HepG2 (cell line): Measurements from ENCODE around the gene ZNF853. TPM values are rescaled to one million over a fixed set of nuclear protein-coding genes. Genes with fewer than 3 reads are reported as not detected.

Experiments used
- ATAC-seq: fragments of 200-7000 bp; cut with Tn5 transposase; 3 replicates; pipeline ENCODE4 v1.9.1; 2020; ENCODE audit warnings: mild to moderate bottlenecking, moderate library complexity
- BruUV-seq: library from RNA; stranded (reverse); fragments of 400-500 nt; replicated peaks from 2 replicates; lab custom pipeline; 2021; lab: Mats Ljungman, UMichigan
- CTCF ChIA-PET: fragments of 300-600 bp; formaldehyde crosslinking; extraction: SDS; loops from one replicate; lab custom pipeline; 2021; ENCODE audit warnings: low total read pairs, inconsistent platforms, low intra/inter-chr PET ratio; lab: Yijun Ruan, JAX
- POLR2A ChIA-PET: fragments of 350-600 bp; sonication (Branson Sonifier 250); formaldehyde crosslinking; loops from one replicate; lab custom pipeline; 2020; ENCODE audit warnings: antibody characterized with exemption, inconsistent platforms; lab: Yijun Ruan, JAX
- DNase-seq: peaks from one replicate; pipeline ENCODE4 v3.0.0-alpha.2; 2015; ENCODE audit warnings: low spot score
- FAIRE-seq: peaks from 3 replicates; lab custom pipeline; 2011; peaks lifted over from hg19 to GRCh38; lab: Jason Lieb, UNC
- H2AFZ ChIP-seq: one replicate; pipeline ENCODE4 v1.6.1; 2011; ENCODE audit warnings: low read length, inconsistent platforms
- H3K27ac ChIP-seq: fragments of 300-600 bp; 3 replicates; pipeline ENCODE4 v1.8.0; 2011; ENCODE audit warnings: mixed run types, mild to moderate bottlenecking, mixed read lengths, low read length, inconsistent platforms; ENCODE audit not compliant: insufficient read depth; ENCODE audit errors: extremely low read length
- H3K27me3 ChIP-seq, 2 experiments: fragments of 200-600 bp in 1 of 2; 2 replicates in 1 of 2; 3 replicates in 1 of 2; pipeline versions ENCODE4 v1.6.0 to v1.8.0; 2011; ENCODE audit warnings: low read length in 2 of 2, mild to moderate bottlenecking in 2 of 2, moderate library complexity in 2 of 2, inconsistent platforms in 1 of 2; ENCODE audit not compliant: insufficient read depth in 2 of 2, control insufficient read depth in 1 of 2
- H3K36me3 ChIP-seq, 2 experiments: fragments of 200-600 bp in 1 of 2; replicated peaks in 1 of 2; 2 replicates in 1 of 2; 3 replicates in 1 of 2; pipeline versions ENCODE4 v1.5.1 to v1.8.0; 2011; ENCODE audit warnings: low read length in 2 of 2, inconsistent platforms in 1 of 2; ENCODE audit not compliant: insufficient read depth in 2 of 2, control insufficient read depth in 1 of 2
- H3K4me1 ChIP-seq: 2 replicates; pipeline ENCODE4 v1.5.1; 2012; ENCODE audit warnings: low read length, inconsistent platforms; ENCODE audit not compliant: insufficient read depth
- H3K4me2 ChIP-seq: 2 replicates; pipeline ENCODE4 v1.6.0; 2011; ENCODE audit warnings: low read depth, low read length, inconsistent platforms
- H3K4me3 ChIP-seq, 3 experiments: fragments of 200-600 bp in 1 of 3; sonication (generic), shearing (Covaris generic) in 1 of 3; replicated peaks in 1 of 3; 2 replicates each; pipeline ENCODE4 v1.5.1; 2011 to 2016; ENCODE audit warnings: low read length in 3 of 3, inconsistent platforms in 2 of 3, low read depth in 2 of 3, mild to moderate bottlenecking in 2 of 3, control low read depth in 1 of 3, mixed read lengths in 1 of 3; ENCODE audit not compliant: insufficient read depth in 1 of 3
- H3K79me2 ChIP-seq: one replicate; pipeline ENCODE4 v1.6.1; 2011; ENCODE audit warnings: low read length, inconsistent platforms; ENCODE audit not compliant: insufficient read depth
- H3K9ac ChIP-seq: 2 replicates; pipeline ENCODE4 v1.6.0; 2011; ENCODE audit warnings: mild to moderate bottlenecking, low read depth, low read length, inconsistent platforms; ENCODE audit not compliant: insufficient read depth
- H3K9me3 ChIP-seq: 2 replicates; pipeline ENCODE4 v1.5.1; 2012; ENCODE audit warnings: mild to moderate bottlenecking, low read length
- H4K20me1 ChIP-seq: 2 replicates; pipeline ENCODE4 v1.6.0; 2011; ENCODE audit warnings: inconsistent platforms, mild to moderate bottlenecking, low read length, moderate library complexity; ENCODE audit not compliant: insufficient read depth
- ATM ChIP-seq: fragments of 450-650 bp; IDR thresholded peaks from 2 replicates; pipeline ENCODE4 v1.7.1; 2017; ENCODE audit warnings: mild to moderate bottlenecking, borderline replicate concordance
- CBX5 ChIP-seq: sonication (generic); formaldehyde crosslinking; IDR thresholded peaks from 2 replicates; pipeline ENCODE4 v1.4.0; 2020; ENCODE audit warnings: missing genetic modification reagents, borderline replicate concordance
- HDAC2 ChIP-seq: sonication (generic); formaldehyde crosslinking; IDR thresholded peaks from 2 replicates; pipeline ENCODE4 v1.4.0; 2020; ENCODE audit warnings: missing genetic modification reagents
- HOXD1 ChIP-seq: sonication (generic); formaldehyde crosslinking; IDR thresholded peaks from 2 replicates; pipeline ENCODE4 v1.5.0; 2020; ENCODE audit warnings: missing genetic modification reagents
- MTA3 ChIP-seq: sonication (generic); formaldehyde crosslinking; IDR thresholded peaks from 2 replicates; pipeline ENCODE4 v1.4.0; 2020; ENCODE audit warnings: missing genetic modification reagents
- MYNN ChIP-seq: sonication (generic); formaldehyde crosslinking; IDR thresholded peaks from 2 replicates; pipeline ENCODE4 v1.4.0; 2020; ENCODE audit warnings: mild to moderate bottlenecking, low read depth, missing genetic modification reagents
- NAIF1 ChIP-seq: sonication (generic); formaldehyde crosslinking; IDR thresholded peaks from 2 replicates; pipeline ENCODE4 v1.5.0; 2020; ENCODE audit warnings: mild to moderate bottlenecking, missing genetic modification reagents, borderline replicate concordance
- ZNF792 ChIP-seq: IDR thresholded peaks from 2 replicates; pipeline ENCODE4 v1.6.1; 2016
- WGBS: methylation state at CpG from one replicate; pipeline ENCODE4 v1.1.6; 2017; ENCODE audit warnings: low lambda C conversion rate; 5-methylcytosine and 5-hydroxymethylcytosine counted together
- in situ Hi-C: cut with HindIII; loops from 2 replicates; pipeline ENCODE4 v1.10.0; 2017; ENCODE audit warnings: low pct_unique_long_range_greater_than_20kb; ENCODE audit not compliant: extremely low pct_ligation_motif_present
- intact Hi-C: fragments of 100-400 bp; cut with micrococcal nuclease; formaldehyde crosslinking; loops from one replicate; pipeline ENCODE4 v1.10.0; 2022; ENCODE audit not compliant: unreplicated experiment
- polyA plus RNA-seq, 8 experiments: library from polyadenylated mRNA; depleted of rRNA in 3 of 8; stranded (reverse) in 7 of 8; unstranded in 1 of 8; fragments of >200 nt; fragmentation: Illumina TruSeq in 4 of 8; extraction: Trizol in 4 of 8; gene quantifications; 2 replicates each; pipeline versions ENCODE4 v1.2.1 to v1.2.3, GENCODE V29; 2011 to 2016; ENCODE audit warnings: low read depth in 4 of 8, missing spikeins in 1 of 8, mixed read lengths in 1 of 8; ENCODE audit not compliant: insufficient read depth in 1 of 8
- total RNA-seq, 5 experiments: library from RNA; depleted of rRNA; stranded (reverse); fragments of >200 nt; fragmentation: Illumina TruSeq; extraction: Trizol; gene quantifications; 2 replicates each; pipeline ENCODE4 v1.2.3, GENCODE V29; 2016; ENCODE audit warnings: low read depth in 1 of 5
- TF ChIP-seq, protein P1 (sequence below): sonication (generic); formaldehyde crosslinking; IDR thresholded peaks from 2 replicates; pipeline ENCODE4 v1.9.0; 2021; ENCODE audit warnings: missing genetic modification reagents, borderline replicate concordance
- TF ChIP-seq, protein P2 (sequence below): IDR thresholded peaks from 2 replicates; pipeline ENCODE4 v1.6.1; 2012; ENCODE audit warnings: inconsistent platforms
- TF ChIP-seq, protein P3 (sequence below): IDR thresholded peaks from 2 replicates; pipeline ENCODE4 v1.6.1; 2012; ENCODE audit warnings: low read depth, low read length, improper control_type of control experiment
- TF ChIP-seq, protein P4 (sequence below): sonication (generic); formaldehyde crosslinking; IDR thresholded peaks from 2 replicates; pipeline ENCODE4 v1.4.0; 2020; ENCODE audit warnings: missing genetic modification reagents, mild to moderate bottlenecking, borderline replicate concordance

ZNF853 gene
- total and polyA plus RNA-seq, 2 of the 13 experiments (the other 11 are each of a cell fraction or from before 2014, with no cell fraction given): 2.1 to 6.2 TPM

DNA sequence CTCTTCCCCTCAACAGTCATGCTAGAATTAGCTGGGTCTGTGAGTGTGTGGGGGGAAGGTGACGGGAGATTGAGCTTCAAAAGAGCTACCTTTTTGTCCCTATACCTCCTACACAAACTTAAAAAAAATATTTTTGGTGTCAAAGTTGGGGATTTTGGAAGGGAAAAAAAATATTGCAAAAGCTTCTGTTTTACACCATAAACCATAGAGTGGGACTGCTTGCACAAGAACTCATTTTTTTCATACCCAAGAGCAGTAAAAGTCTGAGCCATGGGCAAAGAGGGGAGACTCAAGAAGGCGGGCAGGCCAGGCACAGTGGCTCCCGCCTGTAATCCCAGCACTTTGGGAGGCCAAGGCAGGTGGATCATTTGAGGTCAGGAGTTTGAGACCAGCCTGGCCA is 47.5 kb upstream of the ZNF853 start (continued):
- TF ChIP-seq MYNN (CRISPR knock-in tag): no peak
- TF ChIP-seq, protein P1, sequence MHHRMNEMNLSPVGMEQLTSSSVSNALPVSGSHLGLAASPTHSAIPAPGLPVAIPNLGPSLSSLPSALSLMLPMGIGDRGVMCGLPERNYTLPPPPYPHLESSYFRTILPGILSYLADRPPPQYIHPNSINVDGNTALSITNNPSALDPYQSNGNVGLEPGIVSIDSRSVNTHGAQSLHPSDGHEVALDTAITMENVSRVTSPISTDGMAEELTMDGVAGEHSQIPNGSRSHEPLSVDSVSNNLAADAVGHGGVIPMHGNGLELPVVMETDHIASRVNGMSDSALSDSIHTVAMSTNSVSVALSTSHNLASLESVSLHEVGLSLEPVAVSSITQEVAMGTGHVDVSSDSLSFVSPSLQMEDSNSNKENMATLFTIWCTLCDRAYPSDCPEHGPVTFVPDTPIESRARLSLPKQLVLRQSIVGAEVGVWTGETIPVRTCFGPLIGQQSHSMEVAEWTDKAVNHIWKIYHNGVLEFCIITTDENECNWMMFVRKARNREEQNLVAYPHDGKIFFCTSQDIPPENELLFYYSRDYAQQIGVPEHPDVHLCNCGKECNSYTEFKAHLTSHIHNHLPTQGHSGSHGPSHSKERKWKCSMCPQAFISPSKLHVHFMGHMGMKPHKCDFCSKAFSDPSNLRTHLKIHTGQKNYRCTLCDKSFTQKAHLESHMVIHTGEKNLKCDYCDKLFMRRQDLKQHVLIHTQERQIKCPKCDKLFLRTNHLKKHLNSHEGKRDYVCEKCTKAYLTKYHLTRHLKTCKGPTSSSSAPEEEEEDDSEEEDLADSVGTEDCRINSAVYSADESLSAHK: no peak
- no peak for TF ChIP-seq NAIF1 (CRISPR knock-in tag)

DNA sequence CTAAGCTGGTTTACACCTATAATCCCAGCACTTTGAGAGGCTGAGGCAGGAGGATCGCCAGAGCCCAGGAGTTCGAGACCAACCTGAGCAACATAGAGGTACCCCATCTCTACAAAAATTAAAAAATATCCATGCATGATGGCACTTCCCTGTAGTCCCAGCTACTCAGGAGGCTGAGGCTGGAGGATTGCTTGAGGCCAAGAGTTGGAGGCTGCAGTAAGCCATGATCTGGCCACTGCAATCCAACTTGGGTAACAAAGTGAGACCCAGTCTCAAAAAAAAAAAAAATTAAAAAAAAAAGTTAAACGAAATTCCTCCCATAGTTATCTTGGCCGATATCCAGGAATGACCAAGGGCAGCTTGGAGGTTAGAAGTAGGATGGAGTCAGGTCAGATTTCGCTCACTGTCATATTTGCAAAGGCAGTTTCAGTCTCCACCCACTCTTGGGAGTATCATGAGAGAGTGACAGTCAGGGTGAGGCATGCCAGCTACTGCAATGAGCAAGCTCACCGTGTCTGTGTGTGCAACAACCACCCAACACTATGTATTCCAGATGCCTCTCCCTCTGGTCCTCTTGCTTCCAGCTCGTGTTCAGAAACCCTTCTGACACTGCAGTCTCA is 44.1 kb upstream of the ZNF853 start:
- intact Hi-C loops (no loop called here), in situ Hi-C loops (no loop called here)
- H3K36me3 ChIP-seq: peaks cover 3 to 5% of the 10 kb centered on the region in 2 experiments; a peak in 4 of 5 replicates
- H3K4me1 ChIP-seq: peaks cover 77% of the 10 kb centered on the region
- ChIA-PET POLR2A (interaction anchor here (0.5 to 1.3 kb wide), 7 partner anchors 9 to 563 kb away, joined by 3 to 6 read pairs (median 3); partner anchors contain the start of gene PMS2), CTCF (no interaction called here)
- ATAC-seq (peak; percentile 82), DNase-seq (peak; percentile 89), FAIRE-seq (peak; percentile 96)
- no peaks in the 10 kb centered on the region for H3K9me3 ChIP-seq
- H3K27ac ChIP-seq: no peak overlapping the region
- no peak overlapping the region for H2AFZ ChIP-seq
- H4K20me1 ChIP-seq: no peaks in the 10 kb centered on the region
- no peaks in the 10 kb centered on the region for H3K27me3 ChIP-seq
- peak overlapping the region; percentile 28; the same call in 1 of the 2 replicates for H3K4me2 ChIP-seq
- 0 out of 2 replicates have a peak overlapping the region, but pooled peaks have one; percentile 30 for H3K9ac ChIP-seq
- peaks cover 3% of the 10 kb centered on the region for H3K79me2 ChIP-seq
- no peak overlapping the region for H3K4me3 ChIP-seq
- WGBS: 32% methylated on average over 7 of the region's 7 CpGs
- no TSS peak for BruUV-seq
- TF ChIP-seq, protein P2, sequence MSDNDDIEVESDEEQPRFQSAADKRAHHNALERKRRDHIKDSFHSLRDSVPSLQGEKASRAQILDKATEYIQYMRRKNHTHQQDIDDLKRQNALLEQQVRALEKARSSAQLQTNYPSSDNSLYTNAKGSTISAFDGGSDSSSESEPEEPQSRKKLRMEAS: no peak
- no peak for TF ChIP-seq ZNF792 (CRISPR knock-in tag)
- 0 out of 2 replicates have a peak, but pooled peaks have one; percentile 15 for TF ChIP-seq HDAC2 (CRISPR knock-in tag)
- TF ChIP-seq MTA3 (CRISPR knock-in tag): no peak
- no peak for TF ChIP-seq CBX5 (CRISPR knock-in tag)
- TF ChIP-seq ATM: no peak
- TF ChIP-seq, protein P3, sequence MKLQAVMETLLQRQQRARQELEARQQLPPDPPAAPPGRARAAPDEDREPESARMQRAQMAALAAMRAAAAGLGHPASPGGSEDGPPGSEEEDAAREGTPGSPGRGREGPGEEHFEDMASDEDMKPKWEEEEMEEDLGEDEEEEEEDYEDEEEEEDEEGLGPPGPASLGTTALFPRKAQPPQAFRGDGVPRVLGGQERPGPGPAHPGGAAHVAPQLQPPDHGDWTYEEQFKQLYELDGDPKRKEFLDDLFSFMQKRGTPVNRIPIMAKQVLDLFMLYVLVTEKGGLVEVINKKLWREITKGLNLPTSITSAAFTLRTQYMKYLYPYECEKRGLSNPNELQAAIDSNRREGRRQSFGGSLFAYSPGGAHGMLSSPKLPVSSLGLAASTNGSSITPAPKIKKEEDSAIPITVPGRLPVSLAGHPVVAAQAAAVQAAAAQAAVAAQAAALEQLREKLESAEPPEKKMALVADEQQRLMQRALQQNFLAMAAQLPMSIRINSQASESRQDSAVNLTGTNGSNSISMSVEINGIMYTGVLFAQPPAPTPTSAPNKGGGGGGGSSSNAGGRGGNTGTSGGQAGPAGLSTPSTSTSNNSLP: no peak
- TF ChIP-seq, protein P4, sequence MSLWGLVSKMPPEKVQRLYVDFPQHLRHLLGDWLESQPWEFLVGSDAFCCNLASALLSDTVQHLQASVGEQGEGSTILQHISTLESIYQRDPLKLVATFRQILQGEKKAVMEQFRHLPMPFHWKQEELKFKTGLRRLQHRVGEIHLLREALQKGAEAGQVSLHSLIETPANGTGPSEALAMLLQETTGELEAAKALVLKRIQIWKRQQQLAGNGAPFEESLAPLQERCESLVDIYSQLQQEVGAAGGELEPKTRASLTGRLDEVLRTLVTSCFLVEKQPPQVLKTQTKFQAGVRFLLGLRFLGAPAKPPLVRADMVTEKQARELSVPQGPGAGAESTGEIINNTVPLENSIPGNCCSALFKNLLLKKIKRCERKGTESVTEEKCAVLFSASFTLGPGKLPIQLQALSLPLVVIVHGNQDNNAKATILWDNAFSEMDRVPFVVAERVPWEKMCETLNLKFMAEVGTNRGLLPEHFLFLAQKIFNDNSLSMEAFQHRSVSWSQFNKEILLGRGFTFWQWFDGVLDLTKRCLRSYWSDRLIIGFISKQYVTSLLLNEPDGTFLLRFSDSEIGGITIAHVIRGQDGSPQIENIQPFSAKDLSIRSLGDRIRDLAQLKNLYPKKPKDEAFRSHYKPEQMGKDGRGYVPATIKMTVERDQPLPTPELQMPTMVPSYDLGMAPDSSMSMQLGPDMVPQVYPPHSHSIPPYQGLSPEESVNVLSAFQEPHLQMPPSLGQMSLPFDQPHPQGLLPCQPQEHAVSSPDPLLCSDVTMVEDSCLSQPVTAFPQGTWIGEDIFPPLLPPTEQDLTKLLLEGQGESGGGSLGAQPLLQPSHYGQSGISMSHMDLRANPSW: no peak
- no peak for TF ChIP-seq HOXD1
